HG02981 (cell line): ENCODE results near the gene ASTN1.

Experiments used
- ATAC-seq: cut with Tn5 transposase; IDR thresholded peaks from one replicate; pipeline ENCODE4 v1.9.1; 2021; ENCODE audit warnings: mild to moderate bottlenecking, moderate library complexity; ENCODE audit not compliant: unreplicated experiment

ASTN1 gene

GRCh38 chr1:176884911-176885310 is 279.6 kb downstream of the ASTN1 start:
- ATAC-seq: no peak

DNA sequence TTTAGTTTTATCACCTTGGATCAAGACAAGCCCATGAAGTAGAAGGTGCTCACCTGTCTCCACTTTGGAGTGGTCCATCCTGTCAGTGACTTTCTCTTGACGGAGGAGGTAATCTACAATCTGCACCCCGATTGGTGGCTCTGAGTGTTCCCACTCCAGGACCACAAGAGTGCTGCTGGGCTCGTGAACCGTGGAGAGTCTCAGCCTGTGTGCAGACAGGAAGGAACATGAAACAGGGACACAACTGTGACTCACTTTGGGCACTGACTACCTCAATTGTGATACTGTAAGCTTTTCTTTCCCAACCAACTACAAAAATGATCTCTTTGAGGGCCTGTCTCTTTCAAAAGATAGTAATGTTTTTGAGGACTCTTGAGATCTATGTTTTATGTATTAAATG is 280.2 kb downstream of the ASTN1 start:
- no peak for ATAC-seq

- no peak for ATAC-seq
Observed at GRCh38 chr1:176880955-176881595, 283.4 kb downstream of the ASTN1 start.

GRCh38 chr1:176879784-176880620 is 284.5 kb downstream of the ASTN1 start:
- no peak for ATAC-seq

- ATAC-seq: no peak
Observed at GRCh38 chr1:176878750-176879536, 285.6 kb downstream of the ASTN1 start.

- no peak for ATAC-seq
Observed at GRCh38 chr1:176877557-176877956, 287.0 kb downstream of the ASTN1 start.

DNA sequence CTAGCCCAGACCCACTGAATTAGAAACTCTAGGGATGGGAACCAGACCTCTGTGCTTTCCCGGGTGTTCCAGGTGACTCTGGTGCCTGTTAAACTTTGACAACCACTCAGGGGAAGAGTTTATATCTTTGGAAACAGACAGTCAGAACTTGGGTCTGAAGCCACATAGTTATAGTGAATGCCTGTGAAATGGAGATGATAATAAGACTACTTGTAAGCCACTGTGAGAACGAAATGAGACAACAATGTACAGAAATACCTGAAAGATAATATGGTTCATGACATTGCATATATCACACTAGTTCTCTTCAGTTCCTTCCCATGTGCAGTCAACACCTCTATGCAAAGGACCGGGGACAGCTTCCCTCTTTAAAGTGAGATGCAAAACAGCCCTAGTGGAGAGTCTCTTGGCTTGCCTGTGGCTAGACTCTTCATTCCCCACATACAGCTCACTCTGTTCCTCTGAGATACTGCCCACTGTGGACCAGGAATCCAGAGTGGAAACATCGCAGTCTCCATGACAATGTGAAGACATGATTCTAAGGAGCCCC is 287.5 kb downstream of the ASTN1 start:
- no peak for ATAC-seq

DNA sequence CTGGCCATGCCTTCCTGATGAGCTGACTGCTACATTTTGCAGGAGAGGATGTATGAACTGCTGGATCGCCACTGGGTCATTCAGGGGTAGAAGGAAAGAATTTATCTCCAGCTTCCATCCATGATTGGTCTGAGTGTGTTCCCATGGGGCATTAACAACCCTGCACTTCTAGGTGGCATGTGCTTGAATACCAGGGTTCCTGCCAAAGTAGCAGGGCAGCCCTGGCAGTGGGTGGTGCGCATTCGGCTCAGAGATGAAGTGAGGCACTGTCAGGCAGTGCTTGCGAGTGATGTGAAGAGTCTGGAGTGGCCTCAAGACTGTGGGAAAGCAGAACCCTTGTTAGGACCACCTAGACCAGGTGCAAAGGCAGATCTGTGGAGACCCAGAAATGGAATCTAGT is 294.9 kb downstream of the ASTN1 start:
- no peak for ATAC-seq

GRCh38 chr1:176866011-176866714 is 298.3 kb downstream of the ASTN1 start:
- ATAC-seq: no peak

GRCh38 chr1:176864211-176864610 is 300.3 kb downstream of the ASTN1 start:
- ATAC-seq: no peak

DNA sequence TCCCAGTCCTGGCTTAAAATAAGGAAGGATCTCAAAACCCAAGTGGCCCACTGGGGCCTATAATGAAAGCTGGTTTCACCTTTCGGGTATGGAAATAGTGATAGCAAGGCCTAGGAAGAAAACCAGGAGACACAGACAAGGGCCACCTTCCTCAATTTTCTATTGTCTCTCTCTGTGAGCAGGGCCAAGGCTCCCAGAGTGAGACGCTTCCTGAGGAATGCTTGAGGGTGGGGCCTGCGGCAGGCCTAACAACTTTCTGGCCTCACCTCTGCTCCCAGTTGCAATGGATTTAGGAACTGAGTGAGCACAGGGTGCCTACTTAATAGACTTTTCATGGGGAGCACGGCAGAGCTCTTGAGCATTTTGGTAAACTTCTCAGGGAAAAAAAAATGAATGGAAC is 300.9 kb downstream of the ASTN1 start:
- no peak for ATAC-seq

- ATAC-seq: no peak
Observed at GRCh38 chr1:176858433-176858916, 306.0 kb downstream of the ASTN1 start.

DNA sequence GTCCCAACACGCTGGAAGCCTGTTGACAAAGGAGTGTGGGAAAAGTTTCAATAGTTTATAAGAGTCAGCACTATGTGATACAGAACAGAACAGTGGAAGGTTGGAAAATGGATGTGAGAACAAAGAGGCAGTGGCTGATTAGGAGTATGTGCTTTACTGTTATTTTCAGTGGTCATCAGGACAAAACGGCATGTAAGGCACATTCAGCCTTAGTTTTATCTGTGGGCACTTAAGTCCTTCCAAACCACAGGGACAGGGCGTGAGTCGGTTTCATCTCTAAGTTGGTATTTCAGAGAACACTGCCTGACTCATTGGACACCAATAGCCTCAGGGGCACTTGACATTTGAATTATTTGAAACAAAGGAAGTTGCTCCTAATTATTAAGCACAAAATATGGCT is 306.9 kb downstream of the ASTN1 start:
- ATAC-seq: no peak

GRCh38 chr1:176854758-176855745 is 309.5 kb downstream of the ASTN1 start:
- ATAC-seq: no peak

DNA sequence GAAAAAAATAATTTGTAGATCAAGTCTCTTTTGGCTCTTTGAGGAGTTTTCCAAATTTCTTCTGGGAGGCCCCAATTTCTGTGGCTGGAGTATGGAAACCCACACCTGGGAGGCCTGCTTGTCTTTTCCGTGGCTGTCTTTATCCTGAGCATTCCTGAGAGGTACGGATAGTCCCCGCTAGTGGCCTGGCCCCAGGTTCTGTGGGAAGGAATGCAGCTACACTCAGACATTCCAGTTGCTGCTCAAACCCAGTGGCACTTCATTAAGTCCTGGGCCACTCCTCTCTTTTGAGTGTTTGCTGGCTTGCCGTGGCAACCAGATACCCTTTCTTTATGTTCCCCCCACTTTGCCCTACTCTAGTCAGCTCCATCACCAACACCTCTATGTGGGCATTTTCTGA is 310.4 kb downstream of the ASTN1 start:
- ATAC-seq: no peak

DNA sequence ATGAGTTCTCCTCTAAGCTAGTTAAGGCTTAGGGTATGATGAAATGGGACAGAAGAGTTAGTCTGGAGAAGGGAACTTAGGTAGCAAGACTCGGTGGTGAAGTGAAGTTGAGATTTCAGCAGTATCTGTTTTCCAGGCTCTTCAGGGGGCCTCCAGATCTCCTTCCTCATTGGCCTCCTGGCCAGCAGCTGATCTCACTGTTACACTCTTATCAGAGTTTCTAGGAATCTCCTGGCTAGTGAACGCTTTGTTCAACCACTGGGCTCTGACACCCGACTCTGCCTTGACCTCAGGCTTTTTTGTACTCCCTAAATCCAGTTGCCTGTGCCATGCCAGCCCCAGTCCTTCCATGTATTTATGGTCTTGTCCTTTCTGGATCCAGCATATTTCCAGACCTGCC is 311.0 kb downstream of the ASTN1 start:
- no peak for ATAC-seq

- no peak for ATAC-seq
Observed at GRCh38 chr1:176852124-176852523, 312.4 kb downstream of the ASTN1 start.

DNA sequence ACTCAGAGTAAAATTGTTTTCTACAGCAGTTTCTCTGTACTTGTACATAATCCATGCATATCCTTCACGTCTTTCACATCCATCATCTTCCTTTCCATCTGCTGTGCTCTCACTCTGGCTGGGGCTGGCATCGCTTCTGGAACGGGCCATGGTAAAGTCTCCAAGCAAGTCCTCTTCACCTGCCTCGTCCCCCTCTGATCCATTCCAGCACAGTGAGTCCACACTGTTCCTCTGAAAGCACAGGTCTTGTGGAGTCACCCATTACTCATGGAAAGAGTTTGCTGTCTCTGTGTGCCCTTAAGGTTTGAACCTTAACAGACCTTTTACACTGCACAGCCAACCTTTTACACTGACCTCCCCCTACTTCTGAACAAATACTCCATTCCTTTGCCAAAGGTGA is 313.6 kb downstream of the ASTN1 start:
- ATAC-seq: no peak

- no peak for ATAC-seq
Observed at GRCh38 chr1:176849281-176849680, 315.2 kb downstream of the ASTN1 start.
